ENCODE measurements around the gene LRRFIP2. TPM values are rescaled to one million over a fixed set of nuclear protein-coding genes. Genes with fewer than 3 reads are reported as not detected.
"Not testable (repeated sequence)": the region's sequence is repeated elsewhere in the genome, so short reads cannot be mapped to it uniquely, and the experiment has no call there.

Gene LRRFIP2
- total and polyA plus RNA-seq, 2 of the 4 experiments (the other 2 are of a cell fraction) = 20.6 to 31.0 TPM

DNA sequence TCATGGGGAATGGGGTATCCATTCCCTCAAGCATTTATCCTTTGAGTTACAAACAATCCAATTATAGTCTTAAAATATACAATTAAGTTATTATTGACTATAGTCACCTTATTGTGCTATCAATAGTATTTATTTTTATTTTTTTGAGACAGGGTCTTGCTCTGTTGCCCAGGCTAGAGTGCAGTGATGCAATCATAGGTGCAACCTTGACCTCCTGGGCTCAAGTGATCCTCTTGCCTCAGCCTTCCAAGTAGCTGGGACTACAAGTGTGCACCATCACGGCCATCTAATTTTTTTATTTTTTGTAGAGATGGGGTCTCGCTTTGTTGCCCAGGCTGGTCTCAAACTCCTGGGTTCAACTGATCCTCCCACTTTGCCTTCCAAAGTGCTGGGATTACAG, 48.2 kb upstream of the LRRFIP2 start:
- H2BK15ac ChIP-seq (ENCODE audit: low read depth, low read length); H3K4me2 ChIP-seq (ENCODE audit: low read depth, low read length); H3K27ac ChIP-seq (ENCODE audit: insufficient read depth, low read length); H3K23ac ChIP-seq (ENCODE audit: low read depth, low read length); H3K27me3 ChIP-seq (ENCODE audit: control insufficient read depth, insufficient read depth, low read length); H3K4me1 ChIP-seq (ENCODE audit: control insufficient read depth, insufficient read depth, low read length); H3K9me1 ChIP-seq (ENCODE audit: insufficient read depth, low read length); H2AFZ ChIP-seq (replicated peaks; ENCODE audit: low read length, poor library complexity); H3K36me3 ChIP-seq (ENCODE audit: control insufficient read depth, insufficient read depth, low read length); H3K18ac ChIP-seq (ENCODE audit: low read depth, low read length); H4K5ac ChIP-seq (ENCODE audit: low read depth, low read length); H3K14ac ChIP-seq (replicated peaks; ENCODE audit: low read depth, low read length); H3K9ac ChIP-seq (ENCODE audit: low read depth, low read length); H3K4me3 ChIP-seq (ENCODE audit: insufficient read depth, low read depth, low read length); H2BK20ac ChIP-seq (ENCODE audit: low read depth, low read length); H4K8ac ChIP-seq (ENCODE audit: low read depth in 2 of 2, low read length in 2 of 2); dilution Hi-C loops (cut with HindIII; ENCODE audit: low sequenced_read_pairs, unreplicated experiment); POLR2A ChIA-PET (ENCODE audit: unreplicated experiment); H3K4ac ChIP-seq (ENCODE audit: low read depth, low read length); ATAC-seq (ENCODE audit: low read depth); H4K91ac ChIP-seq (ENCODE audit: insufficient read depth, low read depth, low read length); DNase-seq; H3K79me1 ChIP-seq (ENCODE audit: low read depth in 1 of 2, low read length in 2 of 2); BruUV-seq (replicated peaks); H3K56ac ChIP-seq (ENCODE audit: extremely low read depth, insufficient read depth, low read length); H2AK9ac ChIP-seq (replicated peaks; ENCODE audit: low read depth, low read length, poor library complexity); H2AK5ac ChIP-seq (ENCODE audit: low read depth, low read length); H3K9me3 ChIP-seq (ENCODE audit: control insufficient read depth, insufficient read depth, low read length); intact Hi-C loops (cut with micrococcal nuclease); H4K20me1 ChIP-seq (ENCODE audit: insufficient read depth, low read length); H2BK5ac ChIP-seq (ENCODE audit: low read depth, low read length, poor library complexity, severe bottlenecking); H2BK120ac ChIP-seq (ENCODE audit: low read depth, low read length): not testable (repeated sequence)
- WGBS, 2 experiments (ENCODE audit: extremely low coverage in 2 of 2, insufficient read length in 1 of 2) = no CpG with 5 or more reads among the region's 2 CpGs
- in situ Hi-C loops (cut with MboI; ENCODE audit: low sequenced_read_pairs) = loop anchor here (25.0 kb wide), 1 partner anchor 485 kb away; no protein-coding TSS in a partner anchor
- CTCF ChIA-PET = interaction anchor here (0.7 to 1.1 kb wide), 2 partner anchors 33 to 166 kb away, joined by 3 read pairs; no protein-coding TSS in a partner anchor

All from IMR-90 (cell line).